Measurements from ENCODE around the gene KANK2.
A peak's percentile ranks its signal among the peaks of the same experiment; 100 is the strongest.
"Not testable (repeated sequence)": the region's sequence is repeated elsewhere in the genome, so short reads cannot be mapped to it uniquely, and the experiment has no call there.

Gene KANK2

DNA sequence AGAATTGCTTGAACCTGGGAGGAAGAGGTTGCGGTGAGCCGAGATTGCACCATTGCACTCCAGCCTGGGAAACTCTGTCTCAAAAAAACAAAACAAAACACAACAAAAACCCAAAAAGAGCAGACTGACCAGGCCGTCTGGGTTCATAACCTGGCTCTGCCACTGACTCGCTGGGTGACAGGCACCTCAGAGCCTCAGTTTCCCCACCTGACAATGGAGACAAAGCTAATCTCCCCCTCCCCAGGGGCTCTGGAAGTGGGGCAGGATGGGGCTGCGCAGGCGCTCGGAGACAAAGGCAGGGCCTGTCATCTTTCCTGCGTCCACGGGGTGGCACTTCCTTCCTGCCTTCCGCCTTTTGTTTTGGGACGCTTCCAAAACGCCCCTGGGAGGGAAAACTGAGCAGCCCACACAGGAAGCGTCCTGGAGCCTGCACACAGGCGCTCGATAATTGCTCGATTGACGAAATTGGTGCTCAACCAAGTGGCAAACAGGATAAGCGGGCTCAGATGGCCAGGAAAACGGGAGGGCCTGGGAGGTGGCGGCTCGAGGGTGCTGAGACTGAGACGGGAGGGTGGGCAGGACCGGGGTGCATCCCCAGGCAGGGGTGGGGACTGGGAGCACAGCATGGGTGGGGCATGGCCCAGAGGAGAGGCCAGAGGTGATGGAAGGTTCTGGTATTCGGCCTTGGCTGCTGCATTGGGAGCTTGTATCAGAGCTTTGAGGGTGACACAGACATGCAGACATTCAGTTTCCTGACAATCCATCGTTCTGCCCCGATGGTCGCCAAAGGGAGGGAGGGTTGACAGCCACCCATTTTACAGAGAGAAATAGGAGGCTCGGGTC is 59.6 kb downstream of the KANK2 start:
- peak; percentile 49 for DNase-seq

DNA sequence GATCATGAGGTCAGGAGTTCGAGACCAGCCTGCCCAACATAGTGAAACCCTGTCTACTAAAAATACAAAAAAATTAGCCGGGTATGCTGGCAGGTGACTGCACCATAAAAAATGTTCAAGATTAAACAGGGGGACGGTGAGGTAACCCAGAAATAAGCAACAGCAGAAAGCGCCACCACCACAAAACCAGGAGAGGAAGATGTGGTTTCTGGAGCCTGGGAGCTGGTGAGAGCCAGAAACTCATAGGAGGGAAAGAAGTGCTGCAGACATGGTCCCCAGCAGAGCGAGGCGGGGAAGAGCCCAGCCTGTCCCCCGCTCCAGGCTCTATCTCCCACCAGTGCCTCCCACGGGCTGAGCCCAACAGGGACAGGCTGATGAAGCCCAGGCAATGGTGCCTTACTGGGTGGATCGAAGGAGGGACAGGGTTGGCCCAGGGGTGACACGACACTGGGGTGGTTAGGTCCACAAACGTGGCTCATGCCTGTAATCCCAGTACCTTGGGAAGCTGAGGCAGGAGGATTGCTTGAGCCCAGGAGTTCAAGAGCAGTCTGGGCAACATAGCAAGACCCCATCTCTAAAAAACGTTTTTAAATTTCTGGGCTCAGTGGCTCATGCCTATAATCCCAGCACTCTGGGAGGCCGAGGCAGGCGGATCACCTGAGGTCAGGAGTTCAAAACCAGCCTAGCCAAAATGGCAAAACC is 60.8 kb downstream of the KANK2 start:
- DNase-seq: no peak

DNA sequence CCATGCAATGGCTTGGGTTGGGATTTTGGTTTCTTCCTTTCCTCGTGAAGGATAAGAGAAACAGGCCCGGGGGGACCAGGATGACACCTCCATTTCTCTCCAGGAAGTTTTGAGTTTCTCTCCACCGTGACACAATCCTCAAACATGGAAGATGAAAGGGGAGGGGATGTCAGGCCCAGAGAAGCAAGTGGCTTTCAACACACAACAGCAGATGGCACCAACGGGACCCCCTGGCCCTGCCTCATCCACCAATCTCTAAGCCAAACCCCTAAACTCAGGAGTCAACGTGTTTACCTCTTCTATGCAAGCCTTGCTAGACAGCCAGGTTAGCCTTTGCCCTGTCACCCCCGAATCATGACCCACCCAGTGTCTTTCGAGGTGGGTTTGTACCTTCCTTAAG is 65.9 kb downstream of the KANK2 start:
- no peak for DNase-seq

DNA sequence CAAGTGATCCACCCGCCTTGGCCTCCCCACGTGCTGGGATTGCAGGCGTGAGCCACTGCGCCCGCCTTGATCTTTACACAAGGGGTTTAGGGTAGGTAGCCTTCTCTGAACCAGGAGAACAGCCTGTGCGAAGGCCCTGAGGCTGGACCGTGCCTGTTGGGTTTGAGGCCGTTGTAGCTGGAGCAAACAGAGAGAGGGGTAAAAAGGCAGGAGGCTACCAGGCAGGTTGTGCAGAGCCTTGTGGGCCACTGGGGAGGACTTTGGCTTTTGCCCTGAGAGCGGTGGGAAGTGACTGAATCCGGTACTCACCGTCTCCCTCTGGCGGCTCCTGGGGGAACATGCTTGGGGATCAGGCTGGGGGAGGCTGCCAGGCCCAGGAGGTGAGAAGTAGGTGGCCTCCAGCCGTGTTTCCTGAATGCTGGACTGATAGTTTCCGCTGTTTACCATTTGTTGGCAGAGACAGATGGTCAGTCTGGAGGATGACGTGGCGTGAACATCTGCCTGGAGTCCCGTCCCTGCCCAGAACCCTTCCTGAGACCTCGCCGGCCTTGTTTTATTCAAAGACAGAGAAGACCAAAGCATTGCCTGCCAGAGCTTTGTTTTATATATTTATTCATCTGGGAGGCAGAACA is 66.4 kb downstream of the KANK2 start:
- peak; percentile 55 for DNase-seq

DNA sequence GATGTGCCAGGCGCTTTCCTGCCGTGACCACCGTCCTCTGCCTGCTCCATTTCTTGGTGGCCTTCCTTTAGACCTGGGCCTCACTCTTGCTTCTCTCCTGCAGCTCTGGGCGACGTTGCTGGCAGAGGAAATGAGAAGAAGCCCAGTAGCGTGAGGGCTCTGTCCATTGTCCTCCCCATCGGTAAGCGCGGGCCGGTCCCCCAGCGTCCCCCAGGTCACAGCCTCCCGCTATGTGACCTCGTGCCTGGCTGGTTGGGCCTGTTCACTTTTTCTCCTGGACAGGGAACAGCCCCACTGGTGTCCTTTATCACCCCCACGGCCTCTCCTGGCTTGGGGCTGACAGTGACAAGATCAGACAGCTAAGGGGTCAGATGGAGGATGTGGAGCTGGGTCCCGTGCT is 69.4 kb downstream of the KANK2 start:
- DNase-seq: no peak

DNA sequence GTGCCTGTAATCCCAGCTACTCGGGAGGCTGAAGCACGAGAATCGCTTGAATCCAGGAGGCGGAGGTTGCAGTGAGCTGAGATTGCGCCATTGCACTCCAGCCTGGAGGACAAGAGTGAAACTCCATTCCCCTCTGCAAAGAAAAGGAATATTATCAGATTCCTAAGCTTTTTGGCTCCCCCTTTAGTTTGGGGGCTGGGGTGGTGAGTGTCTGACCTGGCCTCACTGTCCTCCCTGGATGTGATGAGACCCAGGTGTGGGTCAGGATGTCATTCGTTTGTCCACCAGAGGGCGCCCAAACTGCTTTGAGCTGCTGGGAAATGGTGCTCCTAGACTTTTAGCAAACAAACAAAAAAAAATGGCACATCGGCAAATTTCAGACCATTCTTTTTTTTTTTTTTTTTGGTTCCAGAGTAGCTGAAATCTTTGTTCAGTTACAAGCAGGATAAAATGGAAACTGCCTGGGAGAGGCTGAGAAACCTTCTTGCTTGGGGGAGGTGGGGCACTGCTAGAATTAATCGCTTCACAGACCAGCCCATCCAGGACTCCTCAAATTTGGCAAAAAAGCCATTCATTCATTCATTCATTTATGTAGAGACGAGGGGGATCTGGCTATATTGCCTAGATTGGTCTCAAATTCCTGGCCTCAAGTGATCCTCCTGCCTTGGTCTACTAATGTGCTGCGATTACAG is 71.2 kb downstream of the KANK2 start:
- peak; percentile 60 for DNase-seq

DNA sequence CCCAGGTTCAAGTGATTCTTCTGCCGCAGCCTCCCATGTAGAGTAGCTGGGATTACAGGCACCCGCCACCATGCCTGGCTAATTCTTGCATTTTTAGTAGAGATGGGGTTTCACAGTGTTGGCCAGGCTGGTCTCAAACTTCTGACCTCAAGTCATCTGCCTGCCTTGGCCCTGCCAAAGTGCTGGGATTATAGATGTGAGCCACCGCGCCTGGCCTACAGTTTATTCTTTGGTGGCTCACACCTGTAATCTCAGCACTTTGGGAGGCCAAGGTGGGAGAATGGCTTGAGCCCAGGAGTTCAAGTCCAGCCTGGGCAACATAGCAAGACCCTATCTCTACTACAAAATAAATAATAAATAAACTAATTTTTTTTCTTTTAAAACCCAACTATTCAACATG is 73.2 kb downstream of the KANK2 start:
- DNase-seq: not testable (repeated sequence)

DNA sequence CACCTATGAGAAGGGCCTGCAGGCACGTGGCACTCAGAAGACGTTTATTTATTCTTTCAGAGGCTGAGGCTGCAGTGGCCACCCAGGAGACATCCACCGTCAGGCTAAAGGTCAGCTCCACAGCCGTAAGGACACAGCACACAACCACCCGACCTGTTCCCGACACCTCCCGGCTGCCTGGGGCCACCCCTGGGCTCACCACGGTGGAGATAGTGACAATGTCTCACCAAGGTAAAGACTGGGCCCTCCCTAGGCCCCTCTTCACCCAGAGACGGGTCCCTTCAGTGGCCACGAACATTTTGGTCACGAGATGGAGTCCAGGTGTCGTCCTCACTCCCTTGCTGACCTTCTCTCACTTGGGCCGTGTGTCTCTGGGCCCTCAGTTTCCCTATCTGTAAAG is 74.2 kb downstream of the KANK2 start:
- no peak for DNase-seq

DNA sequence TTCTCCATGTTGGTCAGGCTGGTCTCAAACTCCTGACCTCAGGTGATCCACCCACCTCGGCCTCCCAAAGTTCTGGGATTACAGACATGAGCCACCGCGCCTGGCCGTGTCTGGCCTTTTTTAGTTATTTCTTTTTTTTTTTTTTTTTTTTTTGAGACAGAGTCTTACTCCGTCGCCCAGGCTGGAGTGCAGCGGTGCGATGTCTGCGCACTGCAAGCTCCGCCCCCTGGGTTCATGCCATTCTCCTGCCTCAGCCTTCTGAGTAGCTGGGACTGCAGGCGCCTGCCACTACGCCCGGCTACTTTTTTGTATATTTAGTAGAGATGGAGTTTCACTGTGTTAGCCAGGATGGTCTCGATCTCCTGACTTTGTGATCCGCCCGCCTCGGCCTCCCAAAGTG is 75.4 kb downstream of the KANK2 start:
- not testable (repeated sequence) for DNase-seq

DNA sequence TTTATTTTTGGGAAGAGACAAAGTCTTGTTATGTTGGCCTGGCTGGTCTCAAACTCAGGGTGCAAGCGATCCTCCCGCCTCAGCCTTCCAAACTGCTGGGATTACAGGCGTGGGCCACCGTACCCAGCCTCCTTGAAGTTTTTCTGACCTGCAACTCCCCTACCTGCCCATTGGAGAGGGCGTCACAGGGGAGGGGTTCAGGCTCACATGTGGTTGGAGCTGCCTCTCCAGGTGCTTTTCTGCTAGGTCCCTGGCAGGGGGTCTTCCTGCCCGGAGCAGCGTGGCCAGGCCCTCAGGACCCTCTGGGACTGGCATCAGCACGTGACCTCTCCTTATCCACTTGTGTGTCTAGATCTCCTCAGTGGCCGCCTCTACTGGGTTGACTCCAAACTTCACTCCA is 80.8 kb downstream of the KANK2 start:
- no peak for DNase-seq

DNA sequence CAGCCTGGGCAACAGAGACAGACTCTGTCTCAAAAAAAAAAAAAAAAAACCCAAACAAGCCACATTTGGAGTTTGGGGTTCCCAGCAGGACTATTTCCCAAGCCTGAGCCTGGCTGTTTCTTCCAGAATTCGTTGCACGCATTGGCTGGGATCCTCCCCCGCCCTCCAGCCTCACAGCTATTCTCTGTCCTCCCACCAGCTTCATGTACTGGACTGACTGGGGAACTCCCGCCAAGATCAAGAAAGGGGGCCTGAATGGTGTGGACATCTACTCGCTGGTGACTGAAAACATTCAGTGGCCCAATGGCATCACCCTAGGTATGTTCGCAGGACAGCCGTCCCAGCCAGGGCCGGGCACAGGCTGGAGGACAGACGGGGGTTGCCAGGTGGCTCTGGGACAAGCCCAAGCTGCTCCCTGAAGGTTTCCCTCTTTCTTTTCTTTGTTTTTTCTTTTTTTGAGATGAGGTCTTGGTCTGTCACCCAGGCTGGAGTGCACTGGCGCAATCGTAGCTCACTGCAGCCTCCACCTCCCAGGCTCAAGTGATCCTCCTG is 81.4 kb downstream of the KANK2 start:
- DNase-seq: no peak

DNA sequence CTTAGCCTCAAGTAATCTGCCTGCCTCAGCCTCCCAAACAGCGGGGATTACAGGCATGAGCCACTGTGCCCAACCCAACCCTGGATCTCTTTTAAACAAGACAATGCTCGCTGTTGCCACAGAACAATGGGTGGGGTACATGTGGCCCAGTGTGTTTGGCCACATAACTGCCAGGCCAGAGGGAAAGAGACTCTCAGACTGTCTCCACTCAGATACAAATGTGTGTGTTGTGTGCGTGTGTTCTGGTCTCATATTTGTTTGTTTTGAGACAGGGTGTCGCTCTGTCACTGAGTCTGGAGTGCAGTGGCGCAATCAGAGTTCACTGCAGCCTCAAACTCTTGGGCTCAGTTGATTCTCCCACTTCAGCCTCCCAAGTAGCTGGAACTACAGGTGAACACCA is 82.3 kb downstream of the KANK2 start:
- no peak for DNase-seq

Measured in central memory CD4-positive, alpha-beta T cell (primary cell).